ENCODE results near the gene ZNF441.
A peak's percentile ranks its signal among the peaks of the same experiment; 100 is the strongest.
"Not testable (repeated sequence)": the region's sequence is repeated elsewhere in the genome, so short reads cannot be mapped to it uniquely, and the experiment has no call there.

ZNF441 gene

DNA sequence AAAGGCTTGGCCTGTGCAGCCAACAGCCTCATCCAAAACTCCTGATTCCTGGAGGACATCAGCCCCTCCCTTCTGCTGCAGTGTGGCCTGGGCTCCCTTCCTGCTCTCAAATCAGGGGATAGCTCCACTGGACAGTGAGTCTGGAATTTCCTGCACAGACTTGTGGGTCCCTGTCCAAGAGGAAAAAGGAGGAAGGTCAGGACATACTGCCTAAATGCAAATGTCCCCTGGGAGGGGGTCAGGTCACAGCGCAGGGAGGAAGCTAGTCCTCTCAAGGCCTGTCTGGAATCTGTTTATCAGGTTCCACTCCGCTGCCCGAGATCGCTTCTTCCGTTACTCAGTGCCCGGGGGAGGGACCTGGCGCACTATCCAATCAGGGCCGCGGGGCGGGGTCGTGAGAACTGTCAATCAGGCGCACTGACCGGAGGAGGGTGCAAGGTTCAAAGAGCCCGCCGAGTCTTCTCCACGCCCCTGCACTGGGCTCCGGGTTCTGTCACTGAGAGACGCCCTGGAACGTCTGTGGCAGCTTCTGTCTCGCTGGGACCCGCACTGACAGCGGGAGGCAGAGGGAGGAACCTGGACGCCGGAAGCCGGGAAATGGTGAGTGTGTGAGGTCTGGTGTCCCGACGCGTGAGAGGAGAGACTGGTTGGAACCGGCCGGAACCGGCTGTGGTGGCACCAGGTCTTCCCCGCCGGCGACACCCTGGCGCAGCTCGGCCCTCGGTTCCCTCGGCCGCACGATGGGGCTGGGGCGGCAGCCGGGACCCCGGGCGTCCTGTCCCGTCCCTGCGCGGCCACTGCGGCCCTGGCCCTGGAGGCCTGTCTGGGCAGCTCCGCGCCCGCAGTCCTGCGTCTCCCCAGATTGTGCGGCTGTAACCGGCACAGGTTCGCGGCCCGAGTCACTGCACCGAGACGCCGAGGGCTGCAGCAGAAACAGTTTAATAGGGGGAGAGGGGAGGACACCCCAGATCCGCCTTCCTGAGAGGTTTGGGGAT is at the start of gene ZNF441:
ZNF441 (plus strand) TSS at position 404 of the 995 bp plus-strand sequence; CDS start at position 598, 194 bp downstream.
- DNase-seq (ENCODE audit: low spot score): peak; percentile 95

DNA sequence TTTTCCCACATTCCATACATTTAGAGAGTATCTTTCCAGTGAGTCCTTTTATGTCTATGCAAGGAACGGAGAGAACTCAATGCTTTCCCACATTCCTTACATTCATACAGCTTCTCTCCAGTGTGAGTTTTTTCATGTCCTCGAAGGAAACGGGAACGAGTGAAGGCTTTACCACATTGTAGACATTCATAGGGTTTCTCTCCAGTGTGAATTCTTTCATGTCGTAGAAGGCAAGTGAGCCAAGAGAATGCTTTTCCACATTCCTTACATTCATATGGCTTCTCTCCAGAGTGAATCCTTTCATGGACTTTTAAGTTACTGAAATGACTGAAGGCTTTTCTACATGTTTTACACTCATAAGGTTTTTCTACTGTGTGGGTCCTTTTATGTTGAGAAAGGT is 45.1 kb upstream of the ZNF441 start:
- no peak for DNase-seq (ENCODE audit: low spot score)

DNA sequence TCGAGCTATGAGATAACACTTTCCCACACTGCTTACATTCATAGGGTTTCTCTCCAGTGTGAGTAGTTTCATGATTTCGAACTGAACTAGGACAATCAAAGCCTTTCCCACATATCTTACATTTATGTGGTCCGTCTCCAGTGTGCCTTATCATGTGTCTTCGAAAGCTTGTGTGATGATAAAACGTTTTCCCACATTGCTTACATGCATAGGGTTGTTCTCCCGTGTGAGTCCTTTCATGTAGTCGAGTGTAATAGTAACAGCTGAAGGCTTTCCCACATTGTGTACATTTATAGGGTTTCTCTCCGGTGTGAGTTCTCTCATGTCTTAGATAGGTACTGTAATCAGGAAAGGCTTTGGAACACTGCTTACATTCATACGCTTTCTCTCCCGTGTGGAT is 44.4 kb upstream of the ZNF441 start:
- DNase-seq (ENCODE audit: low spot score): no peak

DNA sequence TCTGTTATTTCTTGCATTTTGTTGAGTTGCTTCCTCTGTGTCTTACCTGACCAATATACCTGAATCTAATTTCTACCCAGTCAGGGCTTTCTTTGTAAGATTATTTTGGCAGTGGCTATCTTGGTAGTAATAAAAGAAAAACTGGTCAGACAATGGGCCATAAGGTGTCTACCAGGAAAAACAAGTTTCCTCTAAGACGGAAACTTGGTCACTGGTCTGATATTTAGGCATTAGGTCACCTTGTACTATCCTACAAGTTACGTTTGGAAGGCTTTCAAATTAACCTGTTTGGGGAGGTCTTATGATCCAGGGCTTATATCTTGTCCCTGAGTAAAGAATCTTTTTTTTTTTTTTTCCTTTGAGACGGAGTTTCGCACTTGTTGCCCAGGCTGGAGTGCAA is 37.2 kb upstream of the ZNF441 start:
- no peak for DNase-seq (ENCODE audit: low spot score)

DNA sequence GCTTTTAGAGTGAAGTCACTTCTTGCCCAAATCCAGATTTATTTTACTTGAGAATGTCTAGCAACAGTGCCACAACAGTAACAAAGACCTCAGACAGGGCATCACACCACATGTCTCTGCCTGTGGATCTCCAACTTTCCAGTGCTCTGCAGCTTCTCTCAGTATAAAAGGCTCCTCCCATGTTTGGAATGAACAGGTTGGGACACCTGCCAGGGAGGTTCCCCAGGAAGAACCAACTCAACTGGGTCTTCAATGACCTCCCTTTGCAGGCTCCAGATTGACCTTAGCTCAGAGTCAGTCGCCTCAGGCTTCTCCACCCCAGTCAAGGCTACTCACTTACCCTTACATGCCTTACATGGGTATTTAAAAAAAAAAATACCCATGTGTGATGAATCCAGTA is 31.4 kb upstream of the ZNF441 start:
- no peak for DNase-seq (ENCODE audit: low spot score)

DNA sequence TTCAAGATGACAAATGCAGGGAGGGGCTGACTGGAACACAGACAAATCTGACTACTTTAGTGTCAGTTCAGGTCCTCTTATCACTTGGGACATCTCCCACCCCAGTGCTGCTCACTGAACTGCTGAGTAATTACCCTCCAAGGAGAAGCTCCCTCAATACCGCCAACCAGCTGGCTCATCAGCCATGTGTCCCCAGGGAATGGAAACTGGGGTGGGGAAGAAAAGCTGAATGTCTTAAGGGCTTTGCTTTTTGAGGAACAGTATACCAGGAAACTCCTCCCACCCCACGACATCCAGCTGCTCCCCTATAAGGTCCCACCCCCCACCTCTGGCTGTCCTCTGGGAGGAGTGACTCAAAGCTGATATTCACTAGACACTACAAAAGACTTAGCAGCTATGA is 30.1 kb upstream of the ZNF441 start:
- DNase-seq (ENCODE audit: low spot score): peak; percentile 51

DNA sequence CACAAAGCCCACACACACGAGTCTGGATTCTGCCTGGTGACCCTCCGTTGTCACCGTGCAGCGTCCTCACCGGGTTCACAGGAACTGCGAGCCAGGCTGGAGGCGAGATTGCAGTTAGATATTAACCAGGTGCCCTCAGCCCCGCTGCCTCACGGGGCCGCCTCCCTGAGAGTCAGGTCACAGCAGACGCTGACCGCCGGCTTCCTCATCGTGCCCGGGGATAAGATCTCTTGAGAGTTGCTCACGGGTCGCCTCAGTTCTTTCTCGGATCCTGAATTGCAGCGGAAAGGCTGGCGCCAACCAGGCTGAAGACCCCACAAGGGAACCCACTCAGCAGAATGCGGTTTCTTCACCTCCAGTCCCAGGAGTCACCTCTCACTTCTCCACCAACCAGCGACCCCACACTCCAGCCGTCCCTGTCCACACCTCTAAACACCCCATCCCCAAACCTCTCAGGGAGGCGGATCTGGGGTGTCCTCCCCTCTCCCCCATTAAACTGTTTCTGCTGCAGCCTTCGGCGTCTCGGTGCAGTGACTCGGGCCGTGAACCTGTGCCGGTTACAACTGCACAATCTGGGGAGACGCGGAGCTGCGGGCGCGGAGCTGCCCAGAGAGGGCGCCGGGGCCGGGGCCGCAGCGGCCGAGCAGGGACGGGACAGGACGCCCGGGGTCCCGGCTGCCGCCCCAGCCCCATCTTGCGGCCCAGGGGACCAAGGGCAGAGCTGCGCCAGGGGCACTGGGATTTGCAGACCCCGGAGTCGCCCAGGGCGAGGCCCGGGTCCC is 28.6 kb upstream of the ZNF441 start:
- peak; percentile 52 for DNase-seq (ENCODE audit: low spot score)

DNA sequence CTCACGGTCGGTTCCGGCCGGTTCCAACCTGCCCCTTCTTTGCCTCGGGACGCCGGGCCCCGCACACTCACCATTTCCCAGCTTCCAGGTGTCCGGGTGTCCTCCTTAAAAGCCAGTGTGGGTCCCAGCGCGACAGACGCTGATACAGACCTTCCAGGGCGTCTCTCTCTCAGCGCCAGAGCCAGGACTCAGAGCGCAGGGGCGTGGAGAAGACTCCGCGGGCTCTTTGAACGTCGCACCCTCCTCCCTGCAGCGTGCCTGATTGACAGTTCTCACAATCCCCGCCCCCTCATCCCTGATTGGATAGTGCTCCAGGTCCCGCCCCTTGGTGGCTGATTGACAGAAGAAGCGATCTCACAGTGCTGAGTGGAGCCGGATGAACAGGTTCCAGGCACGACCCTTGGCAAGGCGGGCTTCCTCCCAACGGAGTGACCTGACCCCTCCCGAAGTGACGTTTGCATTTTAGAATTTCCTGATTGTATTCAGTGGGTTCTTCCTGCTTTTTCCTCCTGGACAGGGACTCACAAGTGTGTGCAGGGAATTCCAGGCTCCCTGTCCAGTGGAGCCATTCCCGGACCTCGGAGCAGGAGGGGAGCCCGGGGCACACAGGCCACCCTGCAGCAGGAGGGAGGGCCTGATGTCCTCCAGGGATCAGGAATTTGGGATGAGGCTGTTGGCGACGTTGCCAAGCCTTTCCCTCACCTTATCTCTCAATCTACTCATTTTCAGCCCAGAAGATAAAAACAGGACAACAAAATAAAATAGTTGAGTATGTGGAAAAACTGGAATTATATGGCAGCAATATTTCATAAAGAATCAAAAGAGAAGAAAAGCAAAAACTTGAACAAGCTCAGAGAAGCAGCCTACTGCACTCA is 27.8 kb upstream of the ZNF441 start, which contains the start of gene ZNF823:
ZNF823 (minus strand) TSS at position 201 of the 875 bp plus-strand sequence; CDS start at position 74, 127 bp downstream.
- DNase-seq (ENCODE audit: low spot score): peak; percentile 98

DNA sequence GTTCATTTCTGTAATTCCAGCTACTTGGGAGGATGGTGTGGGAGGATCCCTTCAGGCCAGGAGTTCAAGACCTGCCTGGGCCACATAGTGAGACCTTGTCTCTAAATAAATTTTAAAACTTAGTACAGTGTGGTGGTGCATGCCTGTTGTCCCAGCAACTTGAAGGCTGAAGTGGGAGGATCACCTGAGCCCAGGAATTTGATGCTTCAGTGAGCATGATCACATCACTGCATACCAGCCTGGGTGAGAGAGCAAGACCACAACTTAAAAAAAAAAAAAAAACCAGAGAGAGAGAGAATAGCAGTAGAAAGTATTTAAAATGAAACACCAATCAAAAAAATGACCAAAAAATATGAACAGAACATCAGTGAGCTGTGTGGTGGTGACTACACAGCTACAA is 20.9 kb upstream of the ZNF441 start:
- no peak for DNase-seq (ENCODE audit: low spot score)

DNA sequence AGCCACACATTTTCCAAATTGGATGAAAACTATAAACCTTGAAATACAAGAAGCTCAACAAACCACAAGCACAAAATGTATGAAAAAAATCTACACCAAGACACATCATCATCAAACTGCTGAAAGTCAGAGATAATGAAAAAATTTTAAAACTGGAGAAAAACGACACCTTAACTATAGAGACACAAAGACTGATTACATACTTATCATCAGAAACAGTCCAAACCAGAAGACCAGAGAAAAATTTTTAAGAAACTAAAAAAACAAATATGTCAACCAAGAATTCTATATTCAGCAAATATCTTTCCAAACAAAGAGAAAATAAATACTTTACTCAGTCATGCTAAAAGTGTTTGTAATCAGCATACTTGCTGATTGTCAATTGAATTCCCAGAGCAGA is 19.5 kb upstream of the ZNF441 start:
- no peak for DNase-seq (ENCODE audit: low spot score)

DNA sequence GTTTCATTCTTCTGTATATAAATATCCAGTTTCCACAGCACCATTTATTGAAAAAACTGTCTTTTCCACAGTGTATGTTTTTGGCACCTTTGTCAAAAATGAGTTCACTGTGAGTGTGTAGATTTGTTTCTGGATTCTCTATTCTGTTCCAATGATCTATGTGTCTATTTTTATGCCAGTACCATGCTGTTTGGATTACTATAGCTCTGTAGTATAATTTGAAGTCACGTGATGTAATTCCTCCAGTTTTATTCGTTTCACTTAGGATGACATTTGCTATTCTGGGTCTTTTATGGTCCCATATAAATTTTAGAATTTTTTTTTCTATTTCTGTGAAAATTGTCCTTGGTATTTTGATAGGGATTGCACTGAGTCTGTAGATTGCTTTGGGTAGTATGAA is 17.0 kb upstream of the ZNF441 start:
- DNase-seq (ENCODE audit: low spot score): no peak

DNA sequence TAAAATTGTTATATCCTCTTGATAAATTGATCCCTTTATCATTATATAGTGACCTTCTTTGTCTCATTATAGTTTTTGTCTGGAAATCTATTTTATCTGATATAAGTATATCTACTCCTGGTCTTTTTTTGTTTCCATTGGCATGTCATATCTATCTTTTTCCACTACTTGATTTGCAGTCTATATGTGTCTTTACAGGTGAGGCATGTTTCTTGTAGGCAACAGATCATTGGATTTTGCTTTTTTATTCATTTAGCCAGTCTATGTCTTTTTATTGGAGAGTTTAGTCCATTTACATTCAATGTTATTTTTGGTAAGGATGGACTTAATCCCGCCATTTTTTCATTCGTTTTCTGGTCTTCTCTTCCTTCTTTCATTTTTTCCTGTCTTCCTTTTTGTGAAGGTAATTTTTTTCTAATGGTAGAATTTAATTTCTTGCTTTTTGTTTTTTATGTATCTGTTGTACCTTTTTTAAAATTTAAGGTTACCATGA is 14.5 kb upstream of the ZNF441 start:
- DNase-seq (ENCODE audit: low spot score): no peak

DNA sequence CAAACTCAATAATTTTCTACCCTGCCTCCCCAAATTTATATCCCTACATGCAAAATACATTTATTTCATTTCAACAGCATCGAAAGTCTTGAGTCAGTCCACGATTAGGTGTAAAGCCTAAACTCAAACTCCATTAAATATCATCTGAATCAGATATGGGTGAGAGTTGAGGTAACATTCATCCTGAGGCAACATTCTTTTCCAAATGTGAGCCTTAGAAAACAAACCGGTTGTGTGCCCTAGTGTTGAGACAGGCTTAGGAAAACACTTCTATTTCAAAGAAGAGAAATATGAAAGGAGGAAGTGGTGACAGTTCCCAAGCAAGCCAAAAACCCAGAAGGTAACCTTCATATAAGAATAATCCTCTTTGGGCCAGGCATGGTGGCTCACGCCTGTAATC is 12.1 kb upstream of the ZNF441 start:
- no peak for DNase-seq (ENCODE audit: low spot score)

DNA sequence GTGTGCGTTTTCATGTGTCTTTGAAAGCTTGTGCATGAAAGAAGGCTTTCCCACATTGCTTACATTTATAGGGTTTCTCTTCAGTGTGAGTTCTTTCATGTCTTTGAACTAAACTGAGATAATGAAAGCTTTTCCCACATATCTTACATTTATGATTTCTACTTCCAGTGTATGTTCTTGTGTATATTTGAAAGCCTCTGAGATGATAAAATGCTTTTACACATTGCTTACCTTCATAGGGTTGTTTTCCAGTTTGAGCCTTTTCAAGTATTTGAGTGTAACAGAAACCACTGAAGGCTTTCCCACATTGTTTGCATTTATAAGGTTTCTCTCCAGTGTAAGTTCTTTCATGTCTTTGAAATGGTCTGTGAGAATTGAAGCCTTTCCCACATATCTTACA is 9.8 kb upstream of the ZNF441 start:
- DNase-seq (ENCODE audit: low spot score): no peak

DNA sequence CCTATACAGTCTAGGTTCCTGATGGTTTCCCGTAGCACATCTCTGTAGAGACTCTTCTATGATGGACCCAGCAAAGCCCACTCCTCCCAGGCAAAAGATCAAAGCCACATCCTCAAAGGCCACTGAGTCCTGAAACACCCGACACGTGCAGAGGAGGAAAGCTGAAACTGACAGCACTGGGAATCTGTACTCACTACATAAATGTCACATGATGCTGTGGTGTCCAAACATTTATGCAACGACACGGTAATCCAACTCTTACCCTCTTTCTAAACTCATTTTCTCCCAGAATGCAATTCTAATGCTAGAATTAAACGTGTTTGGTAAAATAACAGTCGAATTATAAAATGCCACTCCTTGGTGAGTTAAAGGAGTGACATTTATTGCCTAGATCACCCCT is 7.0 kb upstream of the ZNF441 start:
- no peak for DNase-seq (ENCODE audit: low spot score)

DNA sequence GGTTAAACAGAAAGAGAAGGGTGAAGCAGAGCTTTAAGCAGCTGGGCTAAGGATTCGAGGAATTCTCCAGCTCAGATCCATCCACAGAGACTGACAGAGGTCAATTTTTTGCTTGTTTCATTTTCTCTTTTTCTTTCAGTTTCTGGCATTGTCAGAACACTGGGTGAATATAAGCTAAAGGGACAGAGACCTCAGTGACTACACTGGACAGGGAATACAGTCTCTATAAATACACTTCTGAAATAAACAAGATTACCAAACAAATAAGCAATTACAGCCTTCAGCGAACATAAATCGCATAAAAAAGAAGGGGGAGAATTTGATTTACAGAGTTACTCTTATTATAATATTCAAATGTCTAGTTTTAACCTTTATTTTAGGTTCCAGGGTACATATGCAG is 3.7 kb upstream of the ZNF441 start:
- DNase-seq (ENCODE audit: low spot score): no peak

DNA sequence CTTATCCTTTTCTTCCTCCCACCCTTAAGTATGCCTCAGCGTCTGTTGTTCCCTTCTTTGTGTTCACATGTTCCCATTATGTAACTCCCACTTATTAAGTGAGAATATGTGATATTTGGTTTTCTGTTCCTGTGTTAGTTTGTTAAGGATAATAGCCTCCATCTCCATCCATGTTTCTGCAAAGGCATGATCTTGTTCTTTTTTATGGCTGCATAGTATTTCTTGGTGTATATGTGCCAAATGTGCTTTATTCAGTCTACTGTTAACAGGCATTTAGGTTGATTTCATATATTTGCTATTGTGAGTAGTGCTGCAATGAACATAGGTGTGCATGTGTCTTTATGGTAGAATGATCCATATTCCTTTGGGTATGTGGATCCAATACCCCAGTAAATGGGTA is 3.2 kb upstream of the ZNF441 start:
- no peak for DNase-seq (ENCODE audit: low spot score)

DNA sequence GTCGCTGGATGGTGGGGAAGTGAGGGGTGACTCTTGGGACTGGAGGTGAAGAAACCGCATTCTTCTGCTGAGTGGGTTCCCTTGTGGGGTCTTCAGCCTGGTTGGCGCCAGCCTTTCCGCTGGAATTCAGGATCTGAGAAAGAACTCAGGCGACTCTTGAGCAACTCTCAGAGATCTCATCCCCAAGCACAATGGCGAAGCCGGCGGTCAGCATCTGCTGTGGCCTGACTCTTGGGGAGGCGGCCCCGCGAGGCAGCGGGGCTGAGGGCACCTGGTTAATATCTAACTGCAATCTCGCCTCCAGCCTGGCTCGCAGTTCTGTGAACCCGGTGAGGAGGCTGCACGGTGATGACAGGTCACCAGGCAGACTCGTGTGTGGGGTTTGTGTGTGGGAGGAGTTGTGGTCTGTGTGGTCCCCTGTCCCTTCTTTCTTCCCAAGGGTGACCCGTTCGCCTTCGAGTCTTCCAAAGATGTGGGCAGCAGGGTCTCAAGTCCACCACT is 883 bp downstream of the ZNF441 start:
- DNase-seq (ENCODE audit: low spot score): peak; percentile 53

DNA sequence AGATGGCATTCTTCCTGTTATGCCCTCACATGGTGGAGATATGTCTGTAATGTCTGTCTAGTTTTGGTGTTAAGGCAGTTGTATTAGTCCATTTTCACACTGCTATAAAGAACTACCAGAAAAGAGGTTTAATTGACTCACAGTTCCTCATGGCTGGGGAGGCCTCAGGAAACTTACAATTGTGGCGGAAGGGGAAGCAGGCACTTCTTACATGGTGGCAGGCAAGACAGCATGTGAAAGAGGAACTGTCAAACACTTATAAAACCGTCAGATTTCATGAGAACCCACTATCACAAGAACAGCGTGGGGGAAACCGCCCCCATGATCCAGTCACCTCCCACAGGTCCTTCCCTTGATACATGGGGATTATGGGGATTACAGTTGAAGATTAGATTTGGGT is 3.2 kb downstream of the ZNF441 start:
- no peak for DNase-seq (ENCODE audit: low spot score)

DNA sequence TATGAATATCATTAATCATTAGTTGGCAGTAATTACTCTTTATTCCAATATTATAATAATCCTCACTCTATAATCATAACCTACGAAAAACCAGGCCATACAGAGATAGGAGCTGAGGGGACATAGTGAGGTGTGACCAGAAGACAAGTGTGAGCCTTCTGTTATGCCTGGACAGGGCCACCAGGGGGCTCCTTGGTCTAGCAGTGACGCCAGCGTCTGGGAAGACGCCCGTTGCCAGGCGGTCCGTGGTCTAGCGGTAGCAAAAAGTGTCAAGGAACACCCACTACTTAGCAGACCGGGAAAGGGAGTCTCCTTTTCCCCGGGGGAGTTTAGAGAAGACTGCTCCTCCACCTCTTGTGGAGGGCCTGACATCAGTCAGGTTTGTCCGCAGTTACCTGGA is 4.7 kb downstream of the ZNF441 start:
- not testable (repeated sequence) for DNase-seq (ENCODE audit: low spot score)

DNA sequence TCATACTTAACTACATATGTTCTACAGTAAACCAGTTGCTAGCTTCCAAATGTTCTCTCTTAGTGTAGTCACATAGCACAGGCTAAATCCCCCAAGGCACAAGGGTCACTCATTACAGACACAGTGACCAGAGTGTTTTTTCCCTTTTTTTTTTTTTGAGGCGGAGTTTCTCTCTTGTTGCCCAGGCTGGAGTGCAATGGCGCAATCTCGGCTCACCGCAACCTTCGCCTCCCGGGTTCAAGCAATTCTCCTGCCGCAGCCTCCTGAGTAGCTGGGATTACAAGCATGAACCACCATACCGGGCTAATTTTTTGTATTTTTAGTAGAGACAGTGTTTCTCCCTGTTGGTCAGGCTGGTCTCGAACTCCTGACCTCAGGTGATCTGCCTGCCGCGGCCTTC is 9.9 kb downstream of the ZNF441 start:
- DNase-seq (ENCODE audit: low spot score): not testable (repeated sequence)

Measured in RKO (cell line).